ENCODE results near the gene ACOX3. TPM values are rescaled to one million over a fixed set of nuclear protein-coding genes. Genes with fewer than 3 reads are reported as not detected.
"Not testable (repeated sequence)": the region's sequence is repeated elsewhere in the genome, so short reads cannot be mapped to it uniquely, and the experiment has no call there.

Gene ACOX3
- total RNA-seq, 4 donors from 2014 or later, result 17.9 to 31.1 (median 22.5) TPM

DNA sequence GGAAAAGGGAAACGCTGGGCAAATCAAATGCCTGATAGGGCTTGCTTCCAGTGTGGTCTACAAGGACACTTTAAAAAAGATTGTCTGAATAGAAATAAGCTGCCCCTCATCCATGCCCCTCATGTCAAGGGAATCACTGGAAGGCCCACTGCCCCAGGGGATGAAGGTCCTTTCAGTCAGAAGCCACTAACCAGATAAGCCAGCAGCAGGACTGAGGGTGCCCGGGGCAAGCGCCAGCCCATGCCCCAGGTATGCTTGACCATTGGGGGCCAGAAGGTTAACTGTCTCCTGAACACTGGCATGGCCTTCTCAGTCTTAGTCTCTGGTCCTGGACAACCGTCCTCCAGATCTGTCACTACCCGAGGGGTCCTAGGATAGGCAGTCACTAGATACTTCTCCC lies 17.7 kb downstream of the ACOX3 start:
- no peaks in the 10 kb centered on the region for H3K27me3 ChIP-seq
- no peak for DNase-seq
- H3K4me3 ChIP-seq, result no peak overlapping the region
- peaks cover 0 to 9% of the 10 kb centered on the region in 2 donors for H3K4me1 ChIP-seq
- H3K36me3 ChIP-seq, result no peaks in the 10 kb centered on the region
- H3K27ac ChIP-seq, result no peak overlapping the region
- intact Hi-C loops (cut with DNase I; ENCODE audit: low total_unique reads), result no loop called here
- H3K9me3 ChIP-seq, result no peaks in the 10 kb centered on the region
- no peak for TF ChIP-seq CTCF (IDR thresholded peaks at IDR 0.05)
- TF ChIP-seq POLR2A (IDR thresholded peaks at IDR 0.05), result no peak

- H3K27ac ChIP-seq, result no peak overlapping the region
- peaks cover 0 to 7% of the 10 kb centered on the region in 2 donors for H3K4me1 ChIP-seq
- no peak overlapping the region for H3K4me3 ChIP-seq
- intact Hi-C loops (cut with DNase I; ENCODE audit: low total_unique reads), result no loop called here
- TF ChIP-seq CTCF (IDR thresholded peaks at IDR 0.05) (no peak), POLR2A (IDR thresholded peaks at IDR 0.05) (no peak)
- no peak for DNase-seq
- no peaks in the 10 kb centered on the region for H3K9me3 ChIP-seq
- H3K27me3 ChIP-seq, result no peaks in the 10 kb centered on the region
- no peaks in the 10 kb centered on the region for H3K36me3 ChIP-seq
Observed at GRCh38 chr4:8422327-8422726, 18.2 kb downstream of the ACOX3 start.

GRCh38 chr4:8420151-8420550 lies 20.4 kb downstream of the ACOX3 start:
- H3K4me1 ChIP-seq, result not testable (repeated sequence)

GRCh38 chr4:8419222-8420041 lies 21.1 kb downstream of the ACOX3 start:
- Histone ChIP-seq H3K36me3 (no peaks in the 10 kb centered on the region), H3K4me1 (no peaks in the 10 kb centered on the region), H3K9me3 (no peaks in the 10 kb centered on the region), H3K27ac (no peak overlapping the region), H3K27me3 (no peaks in the 10 kb centered on the region), H3K4me3 (no peak overlapping the region)
- TF ChIP-seq CTCF (IDR thresholded peaks at IDR 0.05) (no peak), POLR2A (IDR thresholded peaks at IDR 0.05) (no peak)
- no peak for DNase-seq
- intact Hi-C loops (cut with DNase I; ENCODE audit: low total_unique reads), result no loop called here

More at GRCh38 chr4:8420151-8420550, 20.4 kb downstream of the ACOX3 start:
- DNase-seq; intact Hi-C loops (cut with DNase I; ENCODE audit: low total_unique reads); H3K27ac ChIP-seq; H3K9me3 ChIP-seq; H3K4me3 ChIP-seq; H3K36me3 ChIP-seq; H3K27me3 ChIP-seq: not testable (repeated sequence)

GRCh38 chr4:8417071-8417614 lies 23.4 kb downstream of the ACOX3 start:
- H3K4me1 ChIP-seq, result no peaks in the 10 kb centered on the region
- no peaks in the 10 kb centered on the region for H3K27me3 ChIP-seq
- no peak for TF ChIP-seq CTCF (IDR thresholded peaks at IDR 0.05)
- no peak for TF ChIP-seq POLR2A (IDR thresholded peaks at IDR 0.05)
- no peaks in the 10 kb centered on the region for H3K9me3 ChIP-seq
- intact Hi-C loops (cut with DNase I; ENCODE audit: low total_unique reads), result no loop called here
- no peak overlapping the region for H3K27ac ChIP-seq
- no peak for DNase-seq
- no peak overlapping the region for H3K4me3 ChIP-seq
- no peaks in the 10 kb centered on the region for H3K36me3 ChIP-seq
